Keratinocyte (primary cell): Measurements from ENCODE around the gene GPR32. TPM values are rescaled to one million over a fixed set of nuclear protein-coding genes. Genes with fewer than 3 reads are reported as not detected.

Experiments used
- DNase-seq: peaks from one replicate; pipeline ENCODE4 v3.0.0-alpha.2; 2011; ENCODE audit warnings: low read depth, missing footprints, low spot score
- FAIRE-seq: peaks from 2 replicates; lab custom pipeline; 2011; peaks lifted over from hg19 to GRCh38; lab: Jason Lieb, UNC
- H2AFZ ChIP-seq: 2 replicates; pipeline ENCODE4 v1.6.0; 2012; ENCODE audit warnings: low read length, control low read depth, inconsistent platforms; ENCODE audit not compliant: control insufficient read depth
- H3K27ac ChIP-seq: 2 replicates; pipeline ENCODE4 v1.5.1; 2011; ENCODE audit warnings: low read length; ENCODE audit not compliant: control insufficient read depth, insufficient read depth
- H3K27me3 ChIP-seq: 3 replicates; pipeline ENCODE4 v1.6.0; 2011; ENCODE audit warnings: low read length; ENCODE audit not compliant: control insufficient read depth, insufficient read depth; ENCODE audit errors: extremely low read depth
- H3K36me3 ChIP-seq, 2 experiments: 2 replicates in 1 of 2; 3 replicates in 1 of 2; pipeline ENCODE4 v1.5.1; 2011; ENCODE audit warnings: low read length in 2 of 2, mild to moderate bottlenecking in 1 of 2; ENCODE audit not compliant: control insufficient read depth in 2 of 2, insufficient read depth in 2 of 2; ENCODE audit errors: extremely low read depth in 1 of 2
- H3K4me1 ChIP-seq: 3 replicates; pipeline ENCODE4 v1.5.1; 2011; ENCODE audit warnings: low read length; ENCODE audit not compliant: control insufficient read depth, insufficient read depth; ENCODE audit errors: extremely low read depth
- H3K4me2 ChIP-seq: 3 replicates; pipeline ENCODE4 v1.6.0; 2011; ENCODE audit warnings: low read depth, low read length; ENCODE audit not compliant: control insufficient read depth, insufficient read depth; ENCODE audit errors: extremely low read depth
- H3K4me3 ChIP-seq, 3 experiments: fragments of 200-600 bp in 1 of 3; sonication (generic) in 1 of 3; 2 replicates in 2 of 3; 3 replicates in 1 of 3; pipeline ENCODE4 v1.5.1; 2011 to 2016; ENCODE audit warnings: low read length in 3 of 3, mild to moderate bottlenecking in 3 of 3, control low read depth in 2 of 3, inconsistent platforms in 1 of 3, low read depth in 1 of 3, mixed read lengths in 1 of 3, mixed run types in 1 of 3, moderate library complexity in 1 of 3; ENCODE audit not compliant: control insufficient read depth in 2 of 3, insufficient read depth in 2 of 3; ENCODE audit errors: extremely low read depth in 1 of 3
- H3K79me2 ChIP-seq: 2 replicates; pipeline ENCODE4 v1.6.0; 2012; ENCODE audit warnings: low read length; ENCODE audit not compliant: control insufficient read depth, insufficient read depth
- H3K9ac ChIP-seq: 3 replicates; pipeline ENCODE4 v1.6.0; 2011; ENCODE audit warnings: low read length; ENCODE audit not compliant: control insufficient read depth, insufficient read depth; ENCODE audit errors: extremely low read depth
- H3K9me1 ChIP-seq: 3 replicates; pipeline ENCODE4 v1.6.0; 2011; ENCODE audit warnings: low read length; ENCODE audit not compliant: control insufficient read depth, insufficient read depth; ENCODE audit errors: extremely low read depth
- H3K9me3 ChIP-seq: 2 replicates; pipeline ENCODE4 v1.5.1; 2012; ENCODE audit warnings: low read depth, low read length; ENCODE audit not compliant: control insufficient read depth
- H4K20me1 ChIP-seq: 3 replicates; pipeline ENCODE4 v1.6.0; 2011; ENCODE audit warnings: low read length; ENCODE audit not compliant: control insufficient read depth, insufficient read depth; ENCODE audit errors: extremely low read depth
- CTCF ChIP-seq, 3 experiments: IDR thresholded peaks in 1 of 3; conservative IDR thresholded peaks in 1 of 3; optimal IDR thresholded peaks in 1 of 3; 2 replicates in 2 of 3; 3 replicates in 1 of 3; pipeline versions ENCODE3 to v1.5.1; 2011; ENCODE audit warnings: low read length in 3 of 3, mild to moderate bottlenecking in 3 of 3, moderate library complexity in 2 of 3, control low read depth in 1 of 3, inconsistent platforms in 1 of 3; ENCODE audit not compliant: insufficient read depth in 2 of 3; ENCODE audit errors: extremely low read depth in 1 of 3
- EZH2 ChIP-seq: IDR thresholded peaks from one replicate; pipeline ENCODE4 v1.6.1; 2012; ENCODE audit warnings: inconsistent platforms, mild to moderate bottlenecking, low read length, moderate library complexity
- dilution Hi-C: fragments of 300-500 bp; cut with MboI; formaldehyde crosslinking; loops from one replicate; pipeline ENCODE4 v1.7.0; 2020; ENCODE audit warnings: low sequenced_read_pairs; ENCODE audit not compliant: extremely low pct_ligation_motif_present
- polyA plus RNA-seq, 5 experiments: library from polyadenylated mRNA; depleted of rRNA in 3 of 5; stranded (reverse) in 3 of 5; stranded (forward) in 1 of 5; unstranded in 1 of 5; fragments of >200 nt; gene quantifications; 1 replicate in 1 of 5; 2 replicates in 3 of 5; 3 replicates in 1 of 5; pipeline versions ENCODE4 v1.2.1 to v1.2.3, GENCODE V29; 2011 to 2012; ENCODE audit warnings: missing spikeins in 2 of 5, low read depth in 1 of 5, low replicate concordance in 1 of 5

Gene GPR32
- polyA plus RNA-seq, 1 donor (not counting 4 experiments of a cell fraction or from before 2014, with no cell fraction given), result not detected

GRCh38 chr19:50776131-50776530 lies 5.9 kb downstream of the GPR32 start:
- H2AFZ ChIP-seq, result no peak overlapping the region
- TF ChIP-seq CTCF (optimal IDR thresholded peaks at IDR 0.05 in 1 of 3, IDR thresholded peaks at IDR 0.05 in 1 of 3, conservative IDR thresholded peaks at IDR 0.05 in 1 of 3; ENCODE audit: extremely low read depth in 1 of 3, insufficient read depth in 2 of 3, low read length in 3 of 3) (no peak), EZH2 (no peak)
- no peak overlapping the region for H3K9ac ChIP-seq
- H3K27me3 ChIP-seq, result peaks cover 46% of the 10 kb centered on the region
- no peak overlapping the region for H3K4me3 ChIP-seq
- no peaks in the 10 kb centered on the region for H3K79me2 ChIP-seq
- FAIRE-seq, result no peak
- H3K4me1 ChIP-seq, result no peaks in the 10 kb centered on the region
- no peaks in the 10 kb centered on the region for H4K20me1 ChIP-seq
- H3K36me3 ChIP-seq, result no peaks in the 10 kb centered on the region
- no peaks in the 10 kb centered on the region for H3K9me1 ChIP-seq
- H3K9me3 ChIP-seq, result no peaks in the 10 kb centered on the region
- H3K4me2 ChIP-seq, result no peak overlapping the region
- no peak for DNase-seq
- H3K27ac ChIP-seq, result no peak overlapping the region
- dilution Hi-C loops, result no loop called here

- H3K27ac ChIP-seq, result no peak overlapping the region
- DNase-seq (no peak), FAIRE-seq (no peak)
- no peaks in the 10 kb centered on the region for H3K9me3 ChIP-seq
- no peak overlapping the region for H3K9ac ChIP-seq
- peaks cover 46% of the 10 kb centered on the region for H3K27me3 ChIP-seq
- H3K9me1 ChIP-seq, result no peaks in the 10 kb centered on the region
- no peaks in the 10 kb centered on the region for H3K79me2 ChIP-seq
- dilution Hi-C loops, result no loop called here
- no peaks in the 10 kb centered on the region for H4K20me1 ChIP-seq
- no peaks in the 10 kb centered on the region for H3K36me3 ChIP-seq
- TF ChIP-seq EZH2 (no peak), CTCF (optimal IDR thresholded peaks at IDR 0.05 in 1 of 3, IDR thresholded peaks at IDR 0.05 in 1 of 3, conservative IDR thresholded peaks at IDR 0.05 in 1 of 3; ENCODE audit: extremely low read depth in 1 of 3, insufficient read depth in 2 of 3, low read length in 3 of 3) (no peak)
- H3K4me2 ChIP-seq, result no peak overlapping the region
- H3K4me3 ChIP-seq, result no peak overlapping the region
- no peaks in the 10 kb centered on the region for H3K4me1 ChIP-seq
- H2AFZ ChIP-seq, result no peak overlapping the region
Observed at GRCh38 chr19:50777261-50777660, 7.0 kb downstream of the GPR32 start.
